ENCODE measurements around the gene HRG.

HRG gene

GRCh38 chr3:186663361-186664118 lies 2.3 kb upstream of the HRG start:
- Histone ChIP-seq H4K20me1 (ENCODE audit: control insufficient read depth, insufficient read depth, low read depth, low read length) (no peaks in the 10 kb centered on the region), H3K9me2 (replicated peaks; ENCODE audit: control insufficient read depth, low read length) (no peaks in the 10 kb centered on the region), H3K9me3 (ENCODE audit: control insufficient read depth, insufficient read depth, low read length) (no peaks in the 10 kb centered on the region), H3K79me2 (ENCODE audit: control insufficient read depth, low read length) (no peaks in the 10 kb centered on the region), H3K4me3 (ENCODE audit: low read length) (no peak overlapping the region), H3K27me3 (ENCODE audit: control insufficient read depth, low read length) (no peaks in the 10 kb centered on the region), H3K4me1 (ENCODE audit: control insufficient read depth, low read length) (no peaks in the 10 kb centered on the region), H3K36me3 (ENCODE audit: control insufficient read depth, low read length) (no peaks in the 10 kb centered on the region), H3K27ac (ENCODE audit: low read depth, low read length) (no peak overlapping the region), H3K4me2 (ENCODE audit: low read length) (no peak overlapping the region), H3F3A (ENCODE audit: control insufficient read depth, insufficient read depth) (no peaks in the 10 kb centered on the region)
- TF ChIP-seq EZH2phosphoT487 (IDR thresholded peaks at IDR 0.05; ENCODE audit: borderline replicate concordance, low read length) (no peak), CTCF (IDR thresholded peaks at IDR 0.05; ENCODE audit: low read depth, low read length, poor library complexity, severe bottlenecking) (no peak)

GRCh38 chr3:186664119-186664495 lies 1.7 kb upstream of the HRG start:
- no peaks in the 10 kb centered on the region for H3K9me2 ChIP-seq (replicated peaks; ENCODE audit: control insufficient read depth, low read length)

DNA sequence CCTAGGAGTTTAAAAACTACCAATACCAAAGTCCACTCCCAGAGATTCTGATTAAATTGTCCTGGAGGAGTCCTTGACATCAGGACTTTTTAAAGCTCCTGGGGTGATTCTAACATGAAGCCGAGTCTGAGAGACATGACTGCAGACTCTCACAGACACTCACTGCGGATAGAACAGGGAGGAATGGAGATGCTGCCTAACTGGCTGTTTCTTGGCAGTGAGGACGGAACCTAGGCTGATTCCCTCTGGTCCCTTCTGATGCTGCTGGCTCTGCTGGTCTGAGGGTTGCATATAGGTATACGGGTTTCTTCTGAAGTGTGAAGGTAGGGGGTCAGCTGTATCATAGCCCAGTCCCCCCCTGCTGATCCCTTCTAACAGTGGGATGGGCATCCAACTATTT lies 1.3 kb upstream of the HRG start:
- no peak for TF ChIP-seq CTCF (IDR thresholded peaks at IDR 0.05; ENCODE audit: low read depth, low read length, poor library complexity, severe bottlenecking)
- TF ChIP-seq EZH2phosphoT487 (IDR thresholded peaks at IDR 0.05; ENCODE audit: borderline replicate concordance, low read length): no peak
- Histone ChIP-seq H3K9me2 (replicated peaks; ENCODE audit: control insufficient read depth, low read length) (no peaks in the 10 kb centered on the region), H4K20me1 (ENCODE audit: control insufficient read depth, insufficient read depth, low read depth, low read length) (no peaks in the 10 kb centered on the region), H3K27me3 (ENCODE audit: control insufficient read depth, low read length) (no peaks in the 10 kb centered on the region), H3K79me2 (ENCODE audit: control insufficient read depth, low read length) (no peaks in the 10 kb centered on the region), H3K4me1 (ENCODE audit: control insufficient read depth, low read length) (peaks cover 2% of the 10 kb centered on the region; the same call in 1 of the 2 replicates), H3K36me3 (ENCODE audit: control insufficient read depth, low read length) (no peaks in the 10 kb centered on the region), H3K4me2 (ENCODE audit: low read length) (no peak overlapping the region), H3F3A (ENCODE audit: control insufficient read depth, insufficient read depth) (no peaks in the 10 kb centered on the region), H3K9me3 (ENCODE audit: control insufficient read depth, insufficient read depth, low read length) (no peaks in the 10 kb centered on the region), H3K4me3 (ENCODE audit: low read length) (no peak overlapping the region), H3K27ac (ENCODE audit: low read depth, low read length) (no peak overlapping the region)

More at GRCh38 chr3:186664119-186664495, 1.7 kb upstream of the HRG start:
- no peaks in the 10 kb centered on the region for H3K27me3 ChIP-seq (ENCODE audit: control insufficient read depth, low read length)
- no peaks in the 10 kb centered on the region for H3K4me1 ChIP-seq (ENCODE audit: control insufficient read depth, low read length)
- no peak overlapping the region for H3K4me2 ChIP-seq (ENCODE audit: low read length)
- no peaks in the 10 kb centered on the region for H3F3A ChIP-seq (ENCODE audit: control insufficient read depth, insufficient read depth)
- H4K20me1 ChIP-seq (ENCODE audit: control insufficient read depth, insufficient read depth, low read depth, low read length): no peaks in the 10 kb centered on the region
- no peaks in the 10 kb centered on the region for H3K9me3 ChIP-seq (ENCODE audit: control insufficient read depth, insufficient read depth, low read length)
- H3K79me2 ChIP-seq (ENCODE audit: control insufficient read depth, low read length): no peaks in the 10 kb centered on the region
- no peak for TF ChIP-seq CTCF (IDR thresholded peaks at IDR 0.05; ENCODE audit: low read depth, low read length, poor library complexity, severe bottlenecking)
- TF ChIP-seq EZH2phosphoT487 (IDR thresholded peaks at IDR 0.05; ENCODE audit: borderline replicate concordance, low read length): no peak
- no peaks in the 10 kb centered on the region for H3K36me3 ChIP-seq (ENCODE audit: control insufficient read depth, low read length)
- no peak overlapping the region for H3K4me3 ChIP-seq (ENCODE audit: low read length)
- H3K27ac ChIP-seq (ENCODE audit: low read depth, low read length): no peak overlapping the region

Data from DOHH2 (cell line).